ENCODE results near the gene GABRB3. TPM values are rescaled to one million over a fixed set of nuclear protein-coding genes. Genes with fewer than 3 reads are reported as not detected.

Gene GABRB3
- total RNA-seq, 2 donors from 2014 or later: 3.6 to 7.3 TPM

DNA sequence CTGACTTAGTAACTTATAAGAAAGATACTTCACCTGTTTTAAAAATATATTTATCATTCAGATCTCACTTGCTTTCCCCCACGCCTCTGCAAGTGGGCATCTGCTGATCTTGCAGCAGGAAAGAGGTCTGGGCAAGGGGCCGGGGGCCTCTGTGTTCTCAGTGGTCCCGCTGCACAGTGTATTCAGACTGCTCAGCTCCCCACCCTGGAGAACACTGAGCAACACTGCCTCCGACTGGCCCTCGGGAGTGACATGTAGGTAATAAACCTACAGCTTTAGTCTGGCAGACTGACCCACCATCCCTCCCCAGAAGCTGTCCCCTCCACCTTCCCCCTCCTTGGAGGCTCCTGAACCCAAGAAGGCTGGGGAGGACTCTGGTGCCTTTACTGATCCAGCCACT lies 43.8 kb downstream of the GABRB3 start:
- intact Hi-C loops (cut with DNase I): no loop called here
- H3K36me3 ChIP-seq (replicated peaks in 1 of 2; ENCODE audit: insufficient read depth in 1 of 2, low read depth in 2 of 2): no peaks in the 10 kb centered on the region
- H3K27ac ChIP-seq: no peak overlapping the region
- H3K4me1 ChIP-seq: no peaks in the 10 kb centered on the region
- ATAC-seq: no peak
- DNase-seq: no peak
- 61 to 65% methylated on average over 5 of the region's 5 CpGs for WGBS, 2 donors
- TF ChIP-seq POLR2A (IDR thresholded peaks at IDR 0.05) (no peak), CTCF (IDR thresholded peaks at IDR 0.05) (no peak)
- no peaks in the 10 kb centered on the region for H3K27me3 ChIP-seq
- H3K9me3 ChIP-seq: peaks cover 0 to 6% (median 0%) of the 10 kb centered on the region in 3 donors
- no peak overlapping the region for H3K4me3 ChIP-seq

GRCh38 chr15:26724381-26725150 lies 48.3 kb downstream of the GABRB3 start:
- ATAC-seq (no peak), DNase-seq (no peak)
- WGBS, 2 donors: 69 to 83% methylated on average over 2 of the region's 2 CpGs
- intact Hi-C loops (cut with DNase I): no loop called here
- Histone ChIP-seq H3K4me3 (no peak overlapping the region), H3K36me3 (replicated peaks in 1 of 2; ENCODE audit: insufficient read depth in 1 of 2, low read depth in 2 of 2) (no peaks in the 10 kb centered on the region), H3K9me3 (no peaks in the 10 kb centered on the region), H3K4me1 (no peaks in the 10 kb centered on the region), H3K27ac (no peak overlapping the region), H3K27me3 (no peaks in the 10 kb centered on the region)
- TF ChIP-seq POLR2A (IDR thresholded peaks at IDR 0.05) (no peak), CTCF (IDR thresholded peaks at IDR 0.05) (no peak)

DNA sequence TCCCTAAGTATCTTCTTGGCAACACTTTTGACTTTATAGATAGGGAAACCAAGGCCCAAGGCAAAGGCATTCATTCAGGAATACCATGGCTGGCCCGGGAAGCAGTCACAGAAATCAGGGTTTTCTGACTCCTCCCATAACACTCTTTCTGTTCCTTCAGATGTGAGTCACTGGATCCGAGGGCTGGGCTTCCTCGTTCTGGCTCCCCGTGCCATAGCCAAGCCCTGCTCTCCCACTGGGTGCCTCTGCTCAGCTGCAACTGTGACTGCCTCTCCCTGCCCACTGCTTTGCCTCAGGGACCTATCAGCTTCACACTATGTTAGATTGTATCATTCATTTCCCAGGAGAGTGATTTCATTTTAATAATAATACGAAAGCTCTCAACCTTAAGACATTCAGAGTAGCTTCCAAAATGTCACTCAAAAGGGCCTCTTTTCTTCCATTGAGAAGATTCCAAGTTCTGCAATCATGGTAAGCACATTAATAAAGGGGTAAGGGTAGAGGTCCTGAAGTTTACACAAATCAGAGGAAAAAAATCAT lies 50.2 kb downstream of the GABRB3 start:
- DNase-seq (no peak), ATAC-seq (no peak)
- no peaks in the 10 kb centered on the region for H3K9me3 ChIP-seq
- H3K27me3 ChIP-seq: no peaks in the 10 kb centered on the region
- no peak overlapping the region for H3K27ac ChIP-seq
- H3K4me1 ChIP-seq: peaks cover 5% of the 10 kb centered on the region
- no peaks in the 10 kb centered on the region for H3K36me3 ChIP-seq (replicated peaks in 1 of 2; ENCODE audit: insufficient read depth in 1 of 2, low read depth in 2 of 2)
- WGBS, 2 donors: 42 to 44% methylated on average over 5 of the region's 5 CpGs
- intact Hi-C loops (cut with DNase I): no loop called here
- TF ChIP-seq POLR2A (IDR thresholded peaks at IDR 0.05) (no peak), CTCF (IDR thresholded peaks at IDR 0.05) (no peak)
- H3K4me3 ChIP-seq: no peak overlapping the region

DNA sequence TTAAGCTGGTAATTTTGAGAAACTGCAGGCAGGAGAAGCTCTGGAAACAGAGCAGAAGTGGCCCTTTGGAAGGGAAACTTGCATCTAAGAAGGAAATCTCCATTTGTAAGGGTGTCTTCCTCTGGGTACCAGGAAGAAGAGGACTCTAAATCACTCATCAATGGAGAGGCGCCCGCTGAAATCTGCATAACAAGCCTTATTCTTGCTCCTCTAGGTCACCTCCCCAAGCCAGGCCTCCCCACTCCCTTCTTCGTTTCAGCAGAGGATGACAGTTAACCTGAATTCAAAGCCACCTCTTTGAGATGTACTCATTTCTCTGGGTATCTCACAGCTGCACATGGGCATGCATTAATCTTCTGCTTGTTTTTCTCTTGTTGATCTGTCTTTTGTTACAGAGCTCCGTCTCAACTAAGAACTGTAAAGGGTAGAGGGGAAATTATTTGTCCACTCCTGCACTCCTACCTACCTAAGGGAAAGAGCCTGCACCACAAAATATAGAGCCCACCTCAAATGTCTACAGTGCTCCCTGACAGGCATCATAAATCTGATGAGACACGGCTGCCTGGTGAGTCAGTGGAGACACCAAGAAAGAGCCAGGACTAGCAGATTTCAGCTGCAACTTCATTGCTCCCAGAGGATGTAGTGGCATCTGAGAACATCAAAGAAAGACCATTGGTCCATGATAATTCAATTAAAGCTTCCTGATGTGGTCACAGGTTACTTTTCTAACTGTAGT lies 51.5 kb downstream of the GABRB3 start:
- Histone ChIP-seq H3K4me3 (no peak overlapping the region), H3K4me1 (peaks cover 5% of the 10 kb centered on the region), H3K27ac (no peak overlapping the region), H3K36me3 (replicated peaks in 1 of 2; ENCODE audit: insufficient read depth in 1 of 2, low read depth in 2 of 2) (no peaks in the 10 kb centered on the region), H3K27me3 (no peaks in the 10 kb centered on the region), H3K9me3 (no peaks in the 10 kb centered on the region)
- ATAC-seq: no peak
- DNase-seq: no peak
- WGBS, 2 donors: 25 to 41% methylated on average over 5 of the region's 5 CpGs
- intact Hi-C loops (cut with DNase I): no loop called here
- no peak for TF ChIP-seq POLR2A (IDR thresholded peaks at IDR 0.05)
- no peak for TF ChIP-seq CTCF (IDR thresholded peaks at IDR 0.05)
